ENCODE data around the gene ACAP1.

Gene ACAP1, protein sequence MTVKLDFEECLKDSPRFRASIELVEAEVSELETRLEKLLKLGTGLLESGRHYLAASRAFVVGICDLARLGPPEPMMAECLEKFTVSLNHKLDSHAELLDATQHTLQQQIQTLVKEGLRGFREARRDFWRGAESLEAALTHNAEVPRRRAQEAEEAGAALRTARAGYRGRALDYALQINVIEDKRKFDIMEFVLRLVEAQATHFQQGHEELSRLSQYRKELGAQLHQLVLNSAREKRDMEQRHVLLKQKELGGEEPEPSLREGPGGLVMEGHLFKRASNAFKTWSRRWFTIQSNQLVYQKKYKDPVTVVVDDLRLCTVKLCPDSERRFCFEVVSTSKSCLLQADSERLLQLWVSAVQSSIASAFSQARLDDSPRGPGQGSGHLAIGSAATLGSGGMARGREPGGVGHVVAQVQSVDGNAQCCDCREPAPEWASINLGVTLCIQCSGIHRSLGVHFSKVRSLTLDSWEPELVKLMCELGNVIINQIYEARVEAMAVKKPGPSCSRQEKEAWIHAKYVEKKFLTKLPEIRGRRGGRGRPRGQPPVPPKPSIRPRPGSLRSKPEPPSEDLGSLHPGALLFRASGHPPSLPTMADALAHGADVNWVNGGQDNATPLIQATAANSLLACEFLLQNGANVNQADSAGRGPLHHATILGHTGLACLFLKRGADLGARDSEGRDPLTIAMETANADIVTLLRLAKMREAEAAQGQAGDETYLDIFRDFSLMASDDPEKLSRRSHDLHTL

DNA sequence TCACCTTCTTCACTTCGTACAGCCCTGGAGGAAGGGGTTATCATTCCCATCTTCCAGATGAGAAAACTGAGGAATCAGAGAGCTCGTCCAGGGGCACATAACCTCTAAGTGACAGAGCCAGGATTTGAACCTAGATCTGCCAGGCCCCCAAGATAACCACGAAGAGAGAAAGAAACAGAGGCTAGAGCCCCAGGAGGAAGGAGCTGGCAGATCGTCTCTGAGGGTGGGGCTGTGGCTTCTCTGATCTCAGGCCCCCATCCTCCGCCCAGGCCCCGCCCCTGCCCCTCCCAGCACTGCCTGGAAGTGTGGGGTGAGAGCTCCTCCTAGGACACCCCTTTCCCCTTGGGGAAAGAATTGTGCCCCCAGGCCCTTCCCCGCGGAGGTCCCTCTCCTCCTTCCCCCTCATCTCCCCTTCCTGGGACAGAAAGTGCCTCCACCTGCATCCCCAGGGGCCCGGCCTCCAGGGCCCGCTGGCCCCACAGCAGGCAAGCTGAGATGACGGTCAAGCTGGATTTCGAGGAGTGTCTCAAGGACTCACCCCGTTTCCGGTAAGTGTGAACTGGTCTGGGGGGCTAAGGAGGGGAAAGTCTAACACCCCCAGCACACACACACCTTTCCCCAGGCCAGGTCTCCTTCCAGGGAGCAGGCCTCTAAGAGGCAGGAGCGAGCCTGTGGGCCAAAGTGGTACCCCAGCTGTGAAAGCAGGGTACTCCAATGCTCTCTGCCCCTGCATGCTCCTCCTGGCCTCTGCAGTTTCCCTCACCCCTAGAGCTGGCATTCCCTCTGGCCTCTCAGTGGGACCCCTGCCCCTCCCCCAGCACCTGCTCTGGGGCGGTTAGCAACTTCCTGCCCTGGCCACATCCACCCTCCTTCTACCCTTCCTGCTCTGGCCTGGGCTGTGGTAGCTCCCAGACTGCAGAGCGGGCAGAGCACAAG is at the start of gene ACAP1:
TSS of gene ACAP1 (plus strand) at position 290 of the 936 bp plus-strand sequence. CDS start at position 496, 206 bp downstream.
- peak; percentile 77 for DNase-seq (ENCODE audit: low spot score)

DNA sequence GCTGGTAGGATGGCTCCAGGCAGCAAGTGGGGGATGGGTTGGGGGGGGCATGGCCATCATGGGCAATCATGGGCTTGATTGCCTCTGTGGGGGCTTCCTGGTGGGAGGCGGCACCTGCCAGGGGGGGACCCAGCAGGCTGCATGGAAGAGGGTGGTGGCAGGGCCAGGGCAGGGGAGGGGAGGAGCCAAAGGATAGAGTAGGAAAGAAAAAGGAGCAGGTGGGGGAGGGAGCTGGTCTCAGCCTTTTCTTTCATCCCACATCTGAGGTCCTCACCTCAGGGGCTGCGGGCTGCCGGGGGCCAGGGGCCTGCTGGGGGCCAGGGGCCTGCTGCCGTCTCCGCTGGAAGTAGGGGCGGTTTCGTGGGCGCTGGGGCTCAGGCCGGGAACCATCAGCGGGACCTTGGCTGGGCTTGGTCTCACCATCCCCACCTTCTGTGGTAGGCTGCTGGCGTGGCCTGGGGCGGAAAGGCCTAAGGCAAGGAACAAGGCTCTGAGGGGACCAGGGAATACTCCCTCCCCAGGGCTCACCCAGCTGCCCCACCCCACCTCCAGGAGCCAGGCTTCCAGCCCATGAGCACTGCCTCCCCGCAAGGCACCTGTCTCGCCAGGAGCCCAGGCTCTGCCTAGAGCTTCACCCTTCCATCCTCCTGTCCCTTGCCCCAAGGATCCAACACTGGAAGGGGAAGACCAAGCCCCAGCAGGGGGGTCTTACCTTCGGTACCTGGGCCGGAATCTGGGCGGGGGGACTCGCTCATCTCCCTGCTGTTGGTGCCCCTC is 46.9 kb upstream of the ACAP1 start:
- DNase-seq (ENCODE audit: low spot score) = no peak

DNA sequence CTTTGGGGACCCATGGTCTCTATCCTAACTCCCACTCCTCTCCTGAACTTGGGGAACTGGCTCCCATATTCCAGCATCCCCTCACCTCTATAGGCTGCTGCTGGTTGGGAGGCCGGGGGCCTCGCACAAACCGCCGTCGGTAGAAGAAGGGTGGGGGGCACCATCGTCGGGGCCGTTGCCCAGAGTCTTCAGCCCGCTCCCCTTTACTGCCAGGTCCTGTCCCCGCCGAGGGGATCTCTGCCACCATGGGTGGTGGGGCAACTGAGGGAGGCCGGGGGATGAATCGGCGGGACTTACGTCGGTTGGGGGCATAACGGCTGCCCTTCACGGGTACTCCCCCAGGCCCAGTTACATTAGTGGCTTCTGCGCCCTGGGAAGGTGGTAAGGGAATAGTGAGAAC is 46.2 kb upstream of the ACAP1 start:
- no peak for DNase-seq (ENCODE audit: low spot score)

DNA sequence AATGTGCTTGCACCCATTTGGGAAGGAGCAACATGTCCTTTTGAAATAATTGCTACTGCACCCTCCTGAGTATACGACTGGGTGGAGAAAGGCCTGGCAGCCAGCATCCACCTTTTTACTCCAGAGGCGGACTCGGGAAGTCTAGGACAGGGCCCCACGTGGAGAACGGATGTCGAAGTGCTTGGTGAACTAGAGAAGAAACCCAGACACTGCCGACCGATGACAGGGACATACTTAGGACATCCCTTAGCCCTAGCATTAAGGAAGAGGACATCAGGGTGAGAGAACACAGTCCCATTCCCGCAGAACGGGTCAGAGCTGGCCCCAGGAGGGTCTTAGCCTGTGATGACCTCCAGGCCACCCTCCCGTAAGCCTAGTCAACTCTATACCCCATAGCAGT is 45.6 kb upstream of the ACAP1 start:
- DNase-seq (ENCODE audit: low spot score) = no peak

DNA sequence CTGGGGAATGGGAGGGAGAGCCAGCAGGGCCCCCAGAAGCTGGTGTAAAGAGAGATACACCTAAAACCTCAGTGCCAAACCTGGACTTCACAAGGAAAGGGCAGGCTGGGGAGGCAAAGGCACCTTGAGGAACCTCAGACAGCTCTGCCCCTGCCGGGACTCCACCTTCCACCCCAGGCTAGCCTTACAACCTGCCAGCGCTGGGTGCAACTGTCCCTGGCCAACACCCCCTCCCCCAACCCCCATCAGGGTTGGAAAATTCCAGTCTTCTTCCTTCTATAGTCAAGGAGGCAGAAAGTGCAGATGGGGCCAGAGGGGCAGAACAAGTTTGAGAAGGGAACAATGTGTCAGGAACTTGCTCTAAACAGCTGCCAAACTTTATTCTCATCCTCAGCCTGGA is 44.1 kb upstream of the ACAP1 start:
- DNase-seq (ENCODE audit: low spot score) = no peak

DNA sequence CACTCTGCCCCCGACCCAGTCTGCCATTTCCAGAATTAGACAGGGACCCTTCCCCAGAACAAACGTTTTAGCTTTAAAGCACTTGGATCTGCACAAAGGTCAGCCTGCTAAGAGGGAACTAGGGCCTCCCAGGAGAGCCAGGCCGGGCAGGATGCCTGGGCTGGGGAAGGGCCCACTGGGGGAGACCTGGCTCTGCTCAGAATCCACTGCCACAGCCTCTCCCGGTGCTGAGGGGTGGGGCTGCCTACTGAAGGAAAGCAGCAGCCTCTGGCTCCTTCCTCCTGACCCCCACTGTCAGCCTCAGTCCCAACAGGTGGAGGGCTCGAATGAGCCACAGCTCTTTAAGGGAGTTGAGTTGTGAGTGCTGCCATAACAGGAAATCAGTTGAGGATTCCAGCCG is 43.6 kb upstream of the ACAP1 start:
- no peak for DNase-seq (ENCODE audit: low spot score)

DNA sequence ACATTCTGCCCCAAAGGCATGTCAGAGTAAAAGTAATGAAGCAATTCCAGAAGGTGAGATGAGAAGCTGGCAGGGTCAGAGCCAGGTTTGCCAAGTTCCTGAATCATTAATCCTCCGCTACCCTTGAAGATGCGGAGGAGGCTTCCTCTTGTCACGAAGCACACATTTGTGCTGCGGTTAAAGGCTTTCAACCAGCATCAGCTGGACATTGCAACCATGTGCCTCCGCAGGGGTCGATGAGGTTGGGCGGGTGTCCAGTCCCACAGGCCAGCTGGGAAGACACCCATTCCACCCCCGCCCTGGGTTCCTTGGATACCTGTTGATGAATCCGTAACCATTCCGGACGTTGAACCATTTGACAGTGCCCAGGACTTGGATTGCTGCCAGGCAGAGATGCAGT is 43.2 kb upstream of the ACAP1 start:
- DNase-seq (ENCODE audit: low spot score) = no peak

DNA sequence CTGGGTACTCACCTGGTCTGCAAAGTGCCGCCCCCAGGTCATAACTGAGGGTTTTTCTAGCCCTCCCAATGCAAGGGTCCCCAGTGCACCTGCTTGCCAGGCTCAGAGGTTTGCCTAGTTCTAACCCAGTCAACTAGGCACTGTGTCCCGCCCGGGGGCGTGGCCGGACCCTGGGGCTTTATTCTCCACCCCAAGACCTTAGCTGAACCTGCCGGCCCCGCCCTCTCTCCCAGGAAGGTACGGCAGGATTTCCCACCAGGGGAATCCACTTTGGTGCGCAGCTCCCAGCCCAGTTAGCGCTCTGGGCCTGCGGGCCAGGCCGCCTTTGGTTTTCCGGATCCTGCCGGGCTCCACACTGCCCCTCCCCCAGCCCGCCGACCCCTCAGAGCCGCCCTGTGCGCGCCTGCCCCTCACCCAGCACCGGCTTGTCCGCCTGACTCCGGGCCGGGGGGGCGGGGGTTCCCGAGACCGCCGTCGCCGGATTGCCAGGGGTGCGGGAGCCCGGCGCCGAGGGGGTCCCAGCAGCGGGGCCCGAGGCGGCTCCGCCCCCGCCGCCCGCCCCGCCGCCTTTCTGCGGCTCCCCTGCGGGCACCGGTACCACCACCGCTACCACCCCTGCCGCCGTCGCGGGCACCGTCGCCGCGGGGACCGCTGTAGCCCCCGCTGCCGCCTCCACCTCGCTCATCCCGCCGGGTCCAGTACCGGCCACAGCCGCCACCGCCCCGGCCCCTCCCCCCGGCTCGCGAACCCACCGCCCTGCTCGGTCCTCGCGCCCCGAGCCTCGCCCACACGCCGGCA is 42.3 kb upstream of the ACAP1 start:
- DNase-seq (ENCODE audit: low spot score) = peak; percentile 57

DNA sequence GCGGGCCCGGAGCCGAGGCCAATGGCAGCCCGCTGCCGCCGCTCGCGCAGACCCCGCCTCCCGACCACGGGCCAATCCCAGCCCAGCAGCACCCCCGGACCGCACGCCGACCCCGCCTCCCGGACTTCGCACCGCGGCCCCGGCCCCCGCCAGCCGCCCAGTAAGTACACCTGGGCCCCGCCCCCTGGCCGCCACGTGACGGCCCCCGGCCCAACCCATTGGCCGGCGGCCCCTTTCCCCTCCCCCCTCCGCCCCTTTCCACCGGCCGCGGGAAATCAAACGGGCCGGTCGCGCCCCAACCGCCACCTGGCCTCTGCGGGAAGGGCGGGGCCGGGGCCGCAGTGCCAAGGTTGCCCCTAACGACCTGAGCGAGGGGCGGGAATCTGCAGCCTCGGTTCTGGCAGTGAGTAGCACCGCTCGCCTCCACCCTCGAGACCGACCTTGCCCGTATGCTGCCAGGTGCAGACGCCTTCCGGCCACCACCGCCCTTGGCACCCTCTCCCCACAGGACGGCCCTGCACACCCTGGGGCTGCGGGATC is 41.6 kb upstream of the ACAP1 start, which contains the start of gene YBX2:
TSS of gene YBX2 (minus strand) at position 26 of the 540 bp plus-strand sequence. CDS start 139 bp downstream, outside the sequence.
- peak; percentile 59 for DNase-seq (ENCODE audit: low spot score)

DNA sequence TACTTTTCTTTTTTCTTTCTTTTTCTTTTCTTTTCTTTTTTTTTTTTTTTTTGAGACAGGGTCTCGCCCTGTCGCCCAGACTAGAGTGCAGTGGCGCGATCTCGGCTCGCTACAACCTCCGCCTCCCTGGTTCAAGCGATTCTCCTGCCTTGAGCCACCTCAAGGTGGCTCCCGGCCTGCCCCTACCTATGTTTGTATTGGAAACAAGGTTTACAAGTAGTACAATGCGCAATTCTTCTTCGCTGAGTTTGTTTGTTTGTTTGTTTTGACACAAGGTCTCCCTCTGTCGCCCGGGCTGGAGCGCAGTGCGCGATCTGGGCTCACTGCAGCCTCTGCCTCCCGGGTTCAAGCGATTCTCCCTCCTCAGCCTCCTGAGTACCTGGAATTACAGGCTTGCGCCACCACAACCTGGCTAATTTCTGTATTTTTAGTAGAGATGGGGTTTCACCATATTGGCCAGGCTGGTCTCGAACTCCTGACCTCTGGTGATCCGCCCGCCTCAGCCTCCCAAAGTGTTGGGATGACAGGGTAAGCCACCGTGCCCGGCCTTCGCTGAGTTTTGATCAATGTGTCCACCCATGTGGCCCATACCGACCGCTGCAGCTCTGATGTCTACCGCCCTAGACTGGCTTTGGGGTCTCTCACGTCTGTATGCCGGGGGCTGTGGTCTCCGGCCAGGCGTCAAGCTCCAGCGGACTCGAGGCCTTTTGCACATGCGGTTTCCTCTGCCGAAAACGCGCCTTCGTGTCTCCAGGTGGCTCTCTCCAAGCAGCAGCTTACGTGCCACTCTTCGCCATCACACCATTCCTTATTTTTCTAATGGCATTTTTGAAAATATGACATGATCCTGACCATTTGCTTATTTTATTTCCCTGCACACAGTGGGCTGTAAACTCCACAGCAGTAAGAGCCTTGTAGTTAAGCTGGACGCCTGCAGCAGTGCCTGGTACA is 40.8 kb upstream of the ACAP1 start:
- DNase-seq (ENCODE audit: low spot score) = no peak

DNA sequence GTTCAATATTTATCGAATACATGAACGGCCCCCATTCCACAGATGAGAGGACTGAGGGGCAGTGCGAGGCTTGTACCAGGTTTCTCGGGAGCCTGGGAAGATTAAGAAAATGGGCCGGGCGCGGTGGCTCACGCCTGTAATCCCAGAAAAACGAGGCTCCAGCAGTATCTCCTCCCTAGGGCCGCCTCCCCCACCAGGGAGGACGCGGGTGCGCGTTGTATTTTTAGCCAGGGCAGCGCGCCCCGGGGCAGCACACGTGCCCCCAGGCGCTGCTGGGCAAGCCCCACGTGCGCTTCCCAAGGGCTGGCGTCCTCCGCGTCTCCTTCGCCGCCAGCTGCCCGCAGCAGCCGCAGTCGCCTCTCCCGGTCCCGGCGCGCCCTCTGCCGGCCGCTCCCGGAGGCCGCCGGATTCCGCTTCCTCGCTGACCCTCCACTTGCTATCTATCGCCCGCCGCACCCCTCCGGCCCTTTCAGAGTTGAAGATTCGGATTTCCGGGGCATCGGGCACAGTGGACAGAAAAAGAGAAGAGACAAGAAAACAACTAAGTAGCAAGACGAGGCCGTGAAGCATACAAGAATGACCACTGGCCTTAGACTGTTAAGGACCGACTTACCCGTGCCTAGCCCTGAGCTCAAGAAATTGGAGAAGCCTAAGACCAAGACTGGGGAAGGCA is 40.0 kb upstream of the ACAP1 start:
- DNase-seq (ENCODE audit: low spot score) = peak; percentile 80

DNA sequence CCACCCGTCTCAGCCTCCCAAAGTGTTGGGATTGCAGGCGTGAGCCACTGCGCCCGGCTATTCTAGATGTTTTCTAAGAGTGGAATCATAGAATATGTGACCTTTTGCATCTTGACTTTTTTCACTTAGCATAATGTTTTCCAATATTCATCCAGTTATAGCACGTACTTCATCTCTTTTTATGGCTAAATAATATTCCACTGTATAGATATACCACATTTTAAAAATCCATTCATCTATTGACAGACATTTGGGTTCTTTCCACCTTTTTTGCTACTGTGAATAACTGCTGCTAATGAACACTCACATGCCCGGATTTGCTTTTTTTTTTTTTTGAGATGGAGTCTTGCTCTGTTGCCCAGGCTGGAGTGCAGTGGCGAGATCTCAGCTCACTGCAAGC is 32.1 kb upstream of the ACAP1 start:
- DNase-seq (ENCODE audit: low spot score) = no peak

DNA sequence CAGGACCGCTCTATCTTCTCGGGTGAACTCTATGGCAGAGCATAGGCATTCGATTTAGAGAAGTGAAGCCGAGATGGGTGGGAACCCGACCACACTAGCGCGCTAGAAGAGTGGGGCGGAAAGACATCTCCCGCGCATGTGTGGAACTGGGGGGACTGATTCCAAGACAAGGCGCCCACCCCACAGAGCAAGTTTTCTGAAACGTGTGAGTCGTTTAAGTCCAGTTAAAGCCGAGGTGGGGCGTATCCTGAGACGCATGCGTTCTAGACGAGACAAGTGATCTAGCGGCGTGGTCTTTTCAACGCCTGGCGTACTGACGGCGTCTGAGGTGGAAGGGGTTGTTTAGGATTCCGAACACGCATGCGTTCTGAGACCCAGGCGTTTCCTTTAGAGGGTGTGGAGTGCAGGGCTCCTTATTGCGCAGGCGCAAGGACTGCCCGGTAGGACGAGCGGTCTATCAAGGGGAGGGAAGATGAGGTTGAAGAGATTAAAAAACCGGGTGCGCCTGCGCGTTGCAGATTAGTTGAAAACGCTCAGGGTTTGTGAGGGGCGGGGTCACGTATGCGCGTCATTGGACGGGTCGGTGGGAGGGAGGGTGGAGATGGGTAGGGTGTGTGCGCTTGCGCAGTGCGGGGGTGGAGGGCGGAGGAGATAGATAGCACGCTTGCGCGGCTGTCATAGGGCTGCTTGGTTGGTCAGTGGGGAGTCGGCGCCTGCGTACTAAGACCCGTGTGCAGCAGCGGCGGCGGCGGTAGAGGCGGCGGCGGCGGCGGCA is 29.2 kb upstream of the ACAP1 start, which contains the start of gene EIF5A:
TSS of gene EIF5A (plus strand) at position 718 of the 775 bp plus-strand sequence. CDS start 2,008 bp downstream, outside the sequence.
- DNase-seq (ENCODE audit: low spot score) = peak; percentile 100

DNA sequence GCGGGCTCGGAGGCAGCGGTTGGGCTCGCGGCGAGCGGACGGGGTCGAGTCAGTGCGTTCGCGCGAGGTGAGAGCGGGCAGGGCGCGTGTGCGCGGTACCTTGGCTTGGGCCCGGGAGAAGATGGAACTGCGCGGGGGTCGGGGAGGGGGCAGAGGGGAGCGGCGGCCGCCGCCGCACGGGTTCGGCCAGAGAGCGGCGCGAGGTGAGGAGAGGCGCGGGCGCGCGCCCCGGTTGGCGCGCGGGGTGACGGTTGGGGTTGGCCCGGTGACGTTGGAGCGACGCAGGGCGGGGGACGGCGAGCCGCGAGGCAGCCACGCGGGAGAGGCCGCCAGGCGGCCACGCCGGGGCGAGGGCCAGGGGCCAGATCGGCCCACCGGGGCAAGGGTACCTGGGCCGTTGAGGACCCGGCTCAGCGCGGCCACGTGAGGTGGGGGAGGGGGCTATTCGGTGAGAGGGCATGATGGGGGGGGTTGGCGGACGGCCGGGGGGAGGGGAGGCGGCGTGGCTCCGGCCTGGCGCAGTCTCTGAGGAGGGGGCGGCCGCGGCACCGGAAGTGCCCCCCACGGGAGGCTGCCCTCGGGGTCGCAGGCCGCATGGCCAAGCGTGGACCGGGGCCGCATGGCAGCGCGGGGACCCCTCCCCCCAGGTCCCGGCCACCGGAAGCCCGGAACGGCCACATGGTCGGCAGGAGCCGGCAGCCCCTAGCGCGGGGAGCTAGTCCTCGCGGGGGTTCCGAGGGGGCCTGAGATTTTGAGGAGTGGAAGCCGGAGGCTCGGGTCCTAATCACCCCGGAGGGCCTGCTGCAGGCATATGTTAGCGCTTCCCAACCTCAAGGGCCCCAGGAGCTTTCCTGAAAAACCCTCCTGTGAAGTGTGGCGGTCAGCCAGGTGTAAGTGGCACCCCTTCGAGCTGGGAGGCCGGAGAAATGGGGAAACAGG is 28.4 kb upstream of the ACAP1 start:
- DNase-seq (ENCODE audit: low spot score) = peak; percentile 67

DNA sequence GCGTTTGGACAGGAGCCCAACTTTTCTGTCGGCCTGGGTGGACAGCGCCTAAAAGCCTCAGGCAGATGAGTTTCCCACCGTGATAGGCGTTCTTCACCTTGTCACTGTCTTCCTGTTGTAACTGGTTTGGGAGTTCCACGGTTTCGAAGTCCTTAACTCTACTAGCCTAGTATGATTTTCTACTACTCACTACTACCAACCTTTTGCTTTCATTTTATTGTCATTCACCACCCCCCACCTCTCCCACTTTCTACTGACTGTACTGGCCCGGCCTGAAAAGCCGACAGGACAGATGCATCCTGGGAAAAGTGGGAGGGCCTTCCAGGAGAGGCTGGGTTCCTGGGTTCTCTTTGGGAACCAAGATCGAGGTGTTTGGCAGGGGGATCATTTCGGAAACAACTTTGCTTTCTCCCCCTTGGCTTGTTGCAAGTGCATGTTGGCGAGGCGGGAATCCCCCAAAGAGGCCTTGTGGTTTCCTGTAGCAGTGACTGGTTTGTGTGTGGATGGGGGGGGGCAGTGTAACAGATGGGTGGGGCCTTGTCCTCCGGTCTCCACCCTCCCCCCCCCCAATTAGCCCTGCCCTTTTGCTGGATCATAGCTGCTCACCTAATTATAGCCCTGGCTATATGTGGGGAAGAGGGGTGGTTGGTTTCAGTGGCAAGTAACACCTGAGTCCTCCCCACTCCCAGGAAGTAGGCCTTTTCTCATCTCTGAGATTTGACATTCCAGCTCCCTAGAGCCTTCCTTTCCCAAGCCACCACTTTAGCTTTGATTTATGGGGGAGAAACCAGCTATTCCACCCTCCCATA is 27.5 kb upstream of the ACAP1 start:
- peak; percentile 88 for DNase-seq (ENCODE audit: low spot score)
